ENCODE measurements around the gene PRSS53.
A peak's percentile ranks its signal among the peaks of the same experiment; 100 is the strongest.

PRSS53 gene

GRCh38 chr16:31094424-31095120, 5.8 kb upstream of the PRSS53 start, which contains the start of gene VKORC1:
Gene VKORC1, minus strand, starts transcription at chr16:31094797. Its CDS starts 68 bp downstream, at chr16:31094729.
- H3K4me2 ChIP-seq (ENCODE audit: low read length), result peak within 1 kb of the TSS; percentile 87
- peak within 1 kb of the TSS; percentile 76 for H3K4me3 ChIP-seq (ENCODE audit: low read depth, low read length)
- no peaks in the 10 kb centered on the region for H3K36me3 ChIP-seq (ENCODE audit: control insufficient read depth, insufficient read depth, low read length)
- no peaks in the 10 kb centered on the region for H3K9me3 ChIP-seq (ENCODE audit: control insufficient read depth, low read length)
- H3K4me1 ChIP-seq, result no peaks in the 10 kb centered on the region
- no peaks in the 10 kb centered on the region for H3K27me3 ChIP-seq (ENCODE audit: control insufficient read depth, insufficient read depth, low read length)
- H3K79me2 ChIP-seq, result no peaks in the 10 kb centered on the region
- peak within 1 kb of the TSS; percentile 65 for H3K27ac ChIP-seq
- H2AFZ ChIP-seq, result peak within 1 kb of the TSS; percentile 94
- TF ChIP-seq, protein P1, sequence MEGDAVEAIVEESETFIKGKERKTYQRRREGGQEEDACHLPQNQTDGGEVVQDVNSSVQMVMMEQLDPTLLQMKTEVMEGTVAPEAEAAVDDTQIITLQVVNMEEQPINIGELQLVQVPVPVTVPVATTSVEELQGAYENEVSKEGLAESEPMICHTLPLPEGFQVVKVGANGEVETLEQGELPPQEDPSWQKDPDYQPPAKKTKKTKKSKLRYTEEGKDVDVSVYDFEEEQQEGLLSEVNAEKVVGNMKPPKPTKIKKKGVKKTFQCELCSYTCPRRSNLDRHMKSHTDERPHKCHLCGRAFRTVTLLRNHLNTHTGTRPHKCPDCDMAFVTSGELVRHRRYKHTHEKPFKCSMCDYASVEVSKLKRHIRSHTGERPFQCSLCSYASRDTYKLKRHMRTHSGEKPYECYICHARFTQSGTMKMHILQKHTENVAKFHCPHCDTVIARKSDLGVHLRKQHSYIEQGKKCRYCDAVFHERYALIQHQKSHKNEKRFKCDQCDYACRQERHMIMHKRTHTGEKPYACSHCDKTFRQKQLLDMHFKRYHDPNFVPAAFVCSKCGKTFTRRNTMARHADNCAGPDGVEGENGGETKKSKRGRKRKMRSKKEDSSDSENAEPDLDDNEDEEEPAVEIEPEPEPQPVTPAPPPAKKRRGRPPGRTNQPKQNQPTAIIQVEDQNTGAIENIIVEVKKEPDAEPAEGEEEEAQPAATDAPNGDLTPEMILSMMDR (IDR thresholded peaks at IDR 0.05), result no peak
- H3K9ac ChIP-seq, result no peak within 1 kb of the TSS

- Histone ChIP-seq H3K27me3 (ENCODE audit: control insufficient read depth, insufficient read depth, low read length) (no peaks in the 10 kb centered on the region), H3K4me1 (no peaks in the 10 kb centered on the region), H3K79me2 (no peaks in the 10 kb centered on the region), H3K27ac (peak overlapping the region; percentile 65), H3K4me2 (ENCODE audit: low read length) (peak overlapping the region; percentile 87), H3K9ac (no peak overlapping the region), H3K36me3 (ENCODE audit: control insufficient read depth, insufficient read depth, low read length) (no peaks in the 10 kb centered on the region), H2AFZ (peak overlapping the region; percentile 94), H3K4me3 (ENCODE audit: low read depth, low read length) (peak overlapping the region; percentile 76), H3K9me3 (ENCODE audit: control insufficient read depth, low read length) (no peaks in the 10 kb centered on the region)
- TF ChIP-seq, protein P1 (IDR thresholded peaks at IDR 0.05), result no peak
Measured at GRCh38 chr16:31094088-31094423, 5.3 kb upstream of the PRSS53 start.

DNA sequence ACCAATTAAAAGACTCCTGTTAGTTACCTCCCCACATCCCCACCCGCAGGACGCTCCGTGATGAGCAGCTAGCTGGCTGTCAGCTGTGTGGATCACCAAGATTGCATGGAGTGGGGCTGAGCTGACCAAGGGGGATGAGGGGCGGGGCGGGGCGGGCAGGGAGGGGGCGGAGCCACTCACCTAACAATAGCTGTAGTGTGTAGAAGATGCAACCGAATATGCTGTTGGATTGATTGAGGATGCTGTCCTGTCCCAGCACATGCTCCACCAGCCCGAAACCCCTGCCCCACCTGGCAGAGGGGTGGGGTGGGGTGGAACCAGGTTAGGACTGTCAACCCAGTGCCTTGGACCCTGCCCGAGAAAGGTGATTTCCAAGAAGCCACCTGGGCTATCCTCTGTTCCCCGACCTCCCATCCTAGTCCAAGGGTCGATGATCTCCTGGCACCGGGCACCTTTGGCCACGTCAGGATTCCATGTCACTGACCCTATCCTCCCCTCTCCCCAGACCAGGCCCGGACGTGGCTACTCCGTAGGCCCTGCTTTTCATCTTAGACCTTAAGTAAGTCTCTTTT, 4.5 kb upstream of the PRSS53 start:
- TF ChIP-seq, protein P1 (IDR thresholded peaks at IDR 0.05), result no peak
- Histone ChIP-seq H3K36me3 (ENCODE audit: control insufficient read depth, insufficient read depth, low read length) (no peaks in the 10 kb centered on the region), H3K4me2 (ENCODE audit: low read length) (no peak overlapping the region), H3K27me3 (ENCODE audit: control insufficient read depth, insufficient read depth, low read length) (no peaks in the 10 kb centered on the region), H2AFZ (no peak overlapping the region), H3K9ac (no peak overlapping the region), H3K4me3 (ENCODE audit: low read depth, low read length) (peak overlapping the region; percentile 76), H3K9me3 (ENCODE audit: control insufficient read depth, low read length) (no peaks in the 10 kb centered on the region), H3K79me2 (no peaks in the 10 kb centered on the region), H3K4me1 (no peaks in the 10 kb centered on the region), H3K27ac (no peak overlapping the region)

- H3K9ac ChIP-seq, result no peak overlapping the region
- H2AFZ ChIP-seq, result no peak overlapping the region
- no peak overlapping the region for H3K4me3 ChIP-seq (ENCODE audit: low read depth, low read length)
- H3K36me3 ChIP-seq (ENCODE audit: control insufficient read depth, insufficient read depth, low read length), result no peaks in the 10 kb centered on the region
- no peak overlapping the region for H3K27ac ChIP-seq
- TF ChIP-seq, protein P1 (IDR thresholded peaks at IDR 0.05), result no peak
- H3K79me2 ChIP-seq, result no peaks in the 10 kb centered on the region
- H3K27me3 ChIP-seq (ENCODE audit: control insufficient read depth, insufficient read depth, low read length), result no peaks in the 10 kb centered on the region
- H3K4me1 ChIP-seq, result no peaks in the 10 kb centered on the region
- H3K9me3 ChIP-seq (ENCODE audit: control insufficient read depth, low read length), result no peaks in the 10 kb centered on the region
- H3K4me2 ChIP-seq (ENCODE audit: low read length), result no peak overlapping the region
Measured at GRCh38 chr16:31092330-31092729, 3.6 kb upstream of the PRSS53 start.

GRCh38 chr16:31090540-31090939, 1.8 kb upstream of the PRSS53 start:
- Histone ChIP-seq H3K27me3 (ENCODE audit: control insufficient read depth, insufficient read depth, low read length) (no peaks in the 10 kb centered on the region), H3K36me3 (ENCODE audit: control insufficient read depth, insufficient read depth, low read length) (no peaks in the 10 kb centered on the region), H2AFZ (no peak overlapping the region), H3K9ac (no peak overlapping the region), H3K4me2 (ENCODE audit: low read length) (no peak overlapping the region), H3K9me3 (ENCODE audit: control insufficient read depth, low read length) (no peaks in the 10 kb centered on the region), H3K4me3 (ENCODE audit: low read depth, low read length) (no peak overlapping the region), H3K27ac (no peak overlapping the region), H3K79me2 (no peaks in the 10 kb centered on the region), H3K4me1 (no peaks in the 10 kb centered on the region)
- TF ChIP-seq, protein P1 (IDR thresholded peaks at IDR 0.05), result no peak

All from parathyroid adenoma (tissue), 2 donors.